HEK293 (cell line): ENCODE measurements around the gene TRMT1L.

Source experiments
- CTCF ChIA-PET: fragments of 350-600 bp; formaldehyde crosslinking; extraction: SDS; loops from one replicate; lab custom pipeline; 2021; ENCODE audit warnings: antibody characterized with exemption; lab: Yijun Ruan, JAX
- POLR2A ChIA-PET: fragments of 300-600 bp; formaldehyde crosslinking; extraction: SDS; loops from one replicate; lab custom pipeline; 2020; ENCODE audit warnings: antibody characterized with exemption, inconsistent platforms; lab: Yijun Ruan, JAX
- H3K27ac ChIP-seq: fragments of 200-500 bp; sonication (Bioruptor generic); 2 replicates; pipeline ENCODE4 v1.5.1; 2014; ENCODE audit warnings: low read depth, low read length, control low read depth, inconsistent platforms; ENCODE audit errors: extremely low read depth
- H3K36me3 ChIP-seq, 2 experiments: fragments of 200-500 bp in 1 of 2; sonication (Bioruptor generic) in 1 of 2; 1 replicate in 1 of 2; 2 replicates in 1 of 2; pipeline ENCODE4 v1.5.1; 2014 to 2017; ENCODE audit warnings: inconsistent platforms in 2 of 2, low read length in 2 of 2; ENCODE audit not compliant: control insufficient read depth in 2 of 2, insufficient read depth in 1 of 2
- H3K4me1 ChIP-seq: fragments of 200-500 bp; sonication (Bioruptor generic); 2 replicates; pipeline ENCODE4 v1.5.1; 2014; ENCODE audit warnings: mild to moderate bottlenecking, low read length, inconsistent platforms; ENCODE audit not compliant: control insufficient read depth, insufficient read depth
- H3K4me3 ChIP-seq: 2 replicates; pipeline ENCODE4 v1.5.1; 2011; ENCODE audit warnings: low read depth, mild to moderate bottlenecking, control low read depth, low read length, moderate library complexity
- H3K9me3 ChIP-seq: fragments of 200-500 bp; sonication (Bioruptor generic); 2 replicates; pipeline ENCODE4 v1.5.1; 2014; ENCODE audit warnings: low read depth, low read length, inconsistent platforms; ENCODE audit not compliant: control insufficient read depth, insufficient read depth
- HIC1 ChIP-seq: fragments of 450-650 bp; formaldehyde crosslinking; IDR thresholded peaks from 2 replicates; pipeline ENCODE4 v1.5.1; 2016; ENCODE audit warnings: missing biosample characterization, missing genetic modification characterization
- KLF17 ChIP-seq: fragments of 450-650 bp; formaldehyde crosslinking; IDR thresholded peaks from 2 replicates; pipeline ENCODE4 v1.5.1; 2016; ENCODE audit warnings: missing biosample characterization, missing genetic modification characterization
- KLF8 ChIP-seq: fragments of 450-650 bp; formaldehyde crosslinking; IDR thresholded peaks from 2 replicates; pipeline ENCODE4 v1.5.1; 2016; ENCODE audit warnings: missing biosample characterization, missing genetic modification characterization
- REST ChIP-seq: fragments of 450-650 bp; formaldehyde crosslinking; IDR thresholded peaks from 2 replicates; pipeline ENCODE4 v1.5.1; 2016; ENCODE audit warnings: missing biosample characterization, missing genetic modification characterization
- SETDB1 ChIP-seq: IDR thresholded peaks from one replicate; pipeline ENCODE4 v1.6.1; 2017; ENCODE audit warnings: mild to moderate bottlenecking, low read length, moderate library complexity, mixed read lengths; ENCODE audit not compliant: insufficient read length
- ZBTB48 ChIP-seq: fragments of 450-650 bp; formaldehyde crosslinking; IDR thresholded peaks from 2 replicates; pipeline ENCODE4 v1.5.1; 2016; ENCODE audit warnings: missing biosample characterization, missing genetic modification characterization
- ZFHX2 ChIP-seq: fragments of 450-650 bp; formaldehyde crosslinking; conservative IDR thresholded peaks from 2 replicates; pipeline ENCODE4 v1.5.1; 2016; ENCODE audit warnings: missing biosample characterization, missing genetic modification characterization
- ZFP37 ChIP-seq: fragments of 450-650 bp; formaldehyde crosslinking; IDR thresholded peaks from 2 replicates; pipeline ENCODE4 v1.5.1; 2016; ENCODE audit warnings: missing biosample characterization, missing genetic modification characterization
- ZNF132 ChIP-seq: fragments of 450-650 bp; formaldehyde crosslinking; IDR thresholded peaks from 2 replicates; pipeline ENCODE4 v1.5.1; 2017; ENCODE audit warnings: missing biosample characterization, missing genetic modification characterization, borderline replicate concordance
- ZNF280C ChIP-seq: fragments of 450-650 bp; formaldehyde crosslinking; IDR thresholded peaks from 2 replicates; pipeline ENCODE4 v1.5.1; 2016; ENCODE audit warnings: missing biosample characterization, missing genetic modification characterization
- ZNF292 ChIP-seq: fragments of 450-650 bp; formaldehyde crosslinking; IDR thresholded peaks from 2 replicates; pipeline ENCODE4 v1.5.1; 2016; ENCODE audit warnings: low read depth, missing biosample characterization, missing genetic modification characterization, borderline replicate concordance
- ZNF518A ChIP-seq: fragments of 450-650 bp; formaldehyde crosslinking; conservative IDR thresholded peaks from 2 replicates; pipeline ENCODE4 v1.5.1; 2016; ENCODE audit warnings: low read depth, missing biosample characterization, missing genetic modification characterization
- ZNF580 ChIP-seq: fragments of 450-650 bp; formaldehyde crosslinking; IDR thresholded peaks from 2 replicates; pipeline ENCODE4 v1.5.1; 2016; ENCODE audit warnings: missing biosample characterization, missing genetic modification characterization
- ZNF639 ChIP-seq: fragments of 450-650 bp; formaldehyde crosslinking; IDR thresholded peaks from 2 replicates; pipeline ENCODE4 v1.5.1; 2016; ENCODE audit warnings: missing biosample characterization, missing genetic modification characterization
- ZNF701 ChIP-seq: fragments of 450-650 bp; formaldehyde crosslinking; IDR thresholded peaks from 2 replicates; pipeline ENCODE4 v1.5.1; 2016; ENCODE audit warnings: missing biosample characterization, missing genetic modification characterization

Gene TRMT1L

GRCh38 chr1:185087101-185087500 is 69.7 kb downstream of the TRMT1L start:
- ChIA-PET POLR2A (no interaction called here), CTCF (interaction anchor here (0.6 kb wide), 1 partner anchor 12 kb away, joined by 3 read pairs; no protein-coding TSS in a partner anchor)
- H3K9me3 ChIP-seq = no peaks in the 10 kb centered on the region

More at GRCh38 chr1:185087101-185087500, 69.7 kb downstream of the TRMT1L start:
- peaks cover 12 to 30% of the 10 kb centered on the region in 2 experiments; a peak in 2 of 3 replicates for H3K36me3 ChIP-seq
- TF ChIP-seq KLF17 = no peak
- no peak for TF ChIP-seq KLF8
- TF ChIP-seq ZNF639 = no peak
- no peak for TF ChIP-seq ZNF580 (tag by site-specific recombination)
- TF ChIP-seq ZFP37 (tag by site-specific recombination) = no peak
- no peak for TF ChIP-seq ZNF280C (tag by site-specific recombination)
- no peak for TF ChIP-seq REST (tag by site-specific recombination)
- TF ChIP-seq ZNF292 = no peak
- no peak for TF ChIP-seq SETDB1
- no peak for TF ChIP-seq ZNF132 (tag by site-specific recombination)
- TF ChIP-seq ZBTB48 (tag by site-specific recombination) = no peak
- no peak for TF ChIP-seq ZNF701
- no peak for TF ChIP-seq ZNF518A (tag by site-specific recombination)
- TF ChIP-seq ZFHX2 (tag by site-specific recombination) = no peak
- no peak for TF ChIP-seq HIC1 (tag by site-specific recombination)
- H3K4me1 ChIP-seq = no peaks in the 10 kb centered on the region
- no peak overlapping the region for H3K27ac ChIP-seq
- no peak overlapping the region for H3K4me3 ChIP-seq
